Measurements from ENCODE around the gene PARP3. TPM values are rescaled to one million over a fixed set of nuclear protein-coding genes. Genes with fewer than 3 reads are reported as not detected.

Gene PARP3
- total and polyA plus RNA-seq, 2 of the 8 experiments (the other 6 are each of a cell fraction or from before 2014, with no cell fraction given): 1.3 to 1.6 TPM

GRCh38 chr3:51897391-51897790 is 44.8 kb upstream of the PARP3 start:
- ChIA-PET POLR2A (ENCODE audit: partially characterized antibody) (no interaction called here), CTCF (ENCODE audit: partially characterized antibody) (interaction anchor here (1.0 to 1.7 kb wide), 2 partner anchors 8 to 77 kb away, joined by 3 to 6 read pairs; no protein-coding TSS in a partner anchor)
- Histone ChIP-seq H2BK5ac (ENCODE audit: low read depth, low read length) (no peak overlapping the region), H3K79me2 (ENCODE audit: control insufficient read depth in 1 of 2, insufficient read depth in 2 of 2, low read length in 2 of 2) (no peaks in the 10 kb centered on the region), H3K18ac (ENCODE audit: extremely low read depth, low read length) (no peak overlapping the region), H2BK20ac (ENCODE audit: low read length) (no peak overlapping the region), H3K23me2 (ENCODE audit: low read depth, low read length) (no peaks in the 10 kb centered on the region; the same call in 1 of the 2 replicates), H2BK12ac (ENCODE audit: low read depth, low read length) (no peak overlapping the region), H2AFZ (ENCODE audit: low read length) (no peak overlapping the region), H4K5ac (ENCODE audit: insufficient read length, low read depth, low read length) (no peak overlapping the region), H3K27me3 (replicated peaks in 1 of 4; ENCODE audit: control insufficient read depth in 3 of 4, extremely low read depth in 1 of 4, insufficient read depth in 3 of 4, low read length in 3 of 4) (no peaks in the 10 kb centered on the region; a peak in 3 of 7 replicates), H3K23ac (ENCODE audit: insufficient read length) (no peak overlapping the region), H3K4me3 (ENCODE audit: extremely low read depth in 1 of 4, insufficient read depth in 2 of 4, low read depth in 3 of 4, low read length in 4 of 4) (no peak overlapping the region), H3K4me2 (ENCODE audit: insufficient read depth in 1 of 2, low read depth in 2 of 2, low read length in 2 of 2) (no peak overlapping the region), H2AK5ac (ENCODE audit: low read depth, low read length) (no peak overlapping the region), H4K8ac (ENCODE audit: extremely low read depth, insufficient read depth, low read length) (no peak overlapping the region), H4K91ac (replicated peaks; ENCODE audit: insufficient read length, low read length) (no peak overlapping the region), H3K56ac (replicated peaks; ENCODE audit: insufficient read length, low read depth, low read length) (no peak overlapping the region), H2BK15ac (ENCODE audit: low read length) (no peak overlapping the region), H3K36me3 (ENCODE audit: control insufficient read depth in 2 of 4, insufficient read depth in 4 of 4, low read length in 3 of 4) (no peaks in the 10 kb centered on the region), H3K9ac (replicated peaks in 1 of 4; ENCODE audit: extremely low read depth in 1 of 4, low read depth in 3 of 4, low read length in 3 of 4) (no peak overlapping the region), H3K9me3 (ENCODE audit: insufficient read depth in 2 of 2, low read depth in 1 of 2, low read length in 1 of 2) (no peaks in the 10 kb centered on the region; a peak in 1 of 4 replicates), H3K4ac (replicated peaks; ENCODE audit: insufficient read length, low read depth, low read length) (no peak overlapping the region), H3K79me1 (ENCODE audit: low read depth, low read length) (no peaks in the 10 kb centered on the region), H3K4me1 (replicated peaks in 1 of 4; ENCODE audit: control insufficient read depth in 3 of 4, insufficient read depth in 4 of 4, low read length in 3 of 4) (peaks cover 0 to 3% (median 2%) of the 10 kb centered on the region in 4 experiments; a peak in 1 of 7 replicates), H2BK120ac (replicated peaks; ENCODE audit: low read depth, low read length) (no peak overlapping the region), H3K27ac (ENCODE audit: low read depth, low read length) (no peak overlapping the region), H4K20me1 (replicated peaks in 1 of 2; ENCODE audit: control insufficient read depth in 1 of 2, insufficient read depth in 2 of 2, low read length in 2 of 2) (no peaks in the 10 kb centered on the region), H3K14ac (ENCODE audit: insufficient read length) (no peak overlapping the region)
- DNase-seq (ENCODE audit: low read depth in 1 of 2, low spot score in 2 of 2): no peak
- 92% methylated on average over 15 of the region's 15 CpGs; no CpG with 5 or more reads in 1 of the 2 experiments for WGBS, 2 experiments (ENCODE audit: extremely low coverage in 1 of 2, insufficient coverage in 1 of 2, insufficient read length in 1 of 2, insufficient replicate concordance in 2 of 2, low coverage in 1 of 2, low lambda C conversion rate in 2 of 2, missing lambda C conversion rate in 1 of 2)
- TF ChIP-seq TAF1 (IDR thresholded peaks at IDR 0.05; ENCODE audit: low read depth, low read length) (no peak), RAD21 (IDR thresholded peaks at IDR 0.05 in 1 of 2, conservative IDR thresholded peaks at IDR 0.05 in 1 of 2; ENCODE audit: low read depth in 2 of 2, low read length in 2 of 2) (no peak), POLR2AphosphoS5 (IDR thresholded peaks at IDR 0.05; ENCODE audit: low read depth, low read length) (no peak), SP4 (IDR thresholded peaks at IDR 0.05; ENCODE audit: low read length) (no peak), TCF12 (IDR thresholded peaks at IDR 0.05; ENCODE audit: low read depth, low read length) (no peak), SIX5 (IDR thresholded peaks at IDR 0.05; ENCODE audit: low read depth, low read length) (no peak), BACH1 (IDR thresholded peaks at IDR 0.05; ENCODE audit: low read length) (no peak), BCL11A (IDR thresholded peaks at IDR 0.05; ENCODE audit: low read depth in 2 of 2, low read length in 2 of 2) (no peak), CHD1 (IDR thresholded peaks at IDR 0.05; ENCODE audit: low read depth, low read length) (no peak), PHF8 (conservative IDR thresholded peaks at IDR 0.05; ENCODE audit: low read depth, low read length) (no peak), RBBP5 (IDR thresholded peaks at IDR 0.05; ENCODE audit: borderline replicate concordance, low read depth, low read length) (no peak), CBX5 (IDR thresholded peaks at IDR 0.05; ENCODE audit: low read depth, low read length) (no peak), EP300 (IDR thresholded peaks at IDR 0.05; ENCODE audit: borderline replicate concordance in 1 of 2, low read depth in 2 of 2, low read length in 2 of 2) (no peak), POU5F1 (IDR thresholded peaks at IDR 0.05; ENCODE audit: low read depth, low read length) (no peak)
- no peak for FAIRE-seq
